Neural crest cell (in vitro differentiated cells): ENCODE results near the gene RAP1B. TPM values are rescaled to one million over a fixed set of nuclear protein-coding genes. Genes with fewer than 3 reads are reported as not detected.

Source experiments
- DNase-seq: peaks from one replicate; pipeline ENCODE4 v3.0.0; 2021; ENCODE audit warnings: low read depth, mixed read lengths, low spot score
- H3K27ac Mint-ChIP-seq: one replicate; pipeline ENCODE4 v1.8.0; 2021; ENCODE audit warnings: mild to moderate bottlenecking, mixed read lengths; ENCODE audit not compliant: unreplicated experiment
- H3K27me3 Mint-ChIP-seq: 2 replicates; pipeline ENCODE4 v1.8.0; 2021; ENCODE audit warnings: low read depth, mild to moderate bottlenecking, mixed read lengths
- H3K36me3 Mint-ChIP-seq: 2 replicates; pipeline ENCODE4 v1.8.0; 2021; ENCODE audit warnings: low read depth, mild to moderate bottlenecking, mixed read lengths
- H3K4me1 Mint-ChIP-seq: 2 replicates; pipeline ENCODE4 v1.8.0; 2021; ENCODE audit warnings: mixed read lengths
- H3K4me3 Mint-ChIP-seq: one replicate; pipeline ENCODE4 v1.8.0; 2021; ENCODE audit warnings: mild to moderate bottlenecking, mixed read lengths
- H3K9me3 Mint-ChIP-seq: 2 replicates; pipeline ENCODE4 v1.8.0; 2021; ENCODE audit warnings: mixed read lengths
- CTCF ChIP-seq: fragments of 200-600 bp; sonication (generic); conservative IDR thresholded peaks from 2 replicates; pipeline ENCODE4 v1.5.0; 2021; ENCODE audit warnings: antibody characterized with exemption, mild to moderate bottlenecking
- total RNA-seq: library from RNA; stranded (reverse); gene quantifications from 2 replicates; pipeline ENCODE4 v1.2.1, GENCODE V29; 2021

Gene RAP1B
- total RNA-seq, 1 donor from 2014 or later = 83.6 TPM

GRCh38 chr12:68614105-68614679 lies 3.5 kb downstream of the RAP1B start:
- no peaks in the 10 kb centered on the region for H3K27me3 Mint-ChIP-seq
- H3K36me3 Mint-ChIP-seq = peaks cover 8% of the 10 kb centered on the region
- peak overlapping the region; percentile 61 for H3K4me3 Mint-ChIP-seq
- peaks cover 49% of the 10 kb centered on the region for H3K4me1 Mint-ChIP-seq
- no peaks in the 10 kb centered on the region for H3K9me3 Mint-ChIP-seq
- no peak for DNase-seq
- no peak overlapping the region for H3K27ac Mint-ChIP-seq
- TF ChIP-seq CTCF = no peak

GRCh38 chr12:68614769-68615168 lies 4.1 kb downstream of the RAP1B start:
- Mint-ChIP-seq H3K4me3 (peak overlapping the region; percentile 61), H3K27me3 (no peaks in the 10 kb centered on the region), H3K4me1 (peaks cover 48% of the 10 kb centered on the region), H3K9me3 (no peaks in the 10 kb centered on the region), H3K36me3 (peaks cover 8% of the 10 kb centered on the region), H3K27ac (no peak overlapping the region)
- DNase-seq = no peak
- TF ChIP-seq CTCF = no peak

GRCh38 chr12:68617160-68617926 lies 6.6 kb downstream of the RAP1B start:
- no peak overlapping the region for H3K27ac Mint-ChIP-seq
- H3K36me3 Mint-ChIP-seq = peaks cover 8% of the 10 kb centered on the region
- peak overlapping the region; percentile 52 for H3K4me3 Mint-ChIP-seq
- H3K9me3 Mint-ChIP-seq = no peaks in the 10 kb centered on the region
- peaks cover 46% of the 10 kb centered on the region for H3K4me1 Mint-ChIP-seq
- TF ChIP-seq CTCF = no peak
- DNase-seq = no peak
- no peaks in the 10 kb centered on the region for H3K27me3 Mint-ChIP-seq

GRCh38 chr12:68619541-68619940 lies 8.8 kb downstream of the RAP1B start:
- no peaks in the 10 kb centered on the region for H3K27me3 Mint-ChIP-seq
- no peak for TF ChIP-seq CTCF
- peaks cover 3% of the 10 kb centered on the region for H3K36me3 Mint-ChIP-seq
- H3K27ac Mint-ChIP-seq = no peak overlapping the region
- DNase-seq = no peak
- no peak overlapping the region for H3K4me3 Mint-ChIP-seq
- H3K9me3 Mint-ChIP-seq = no peaks in the 10 kb centered on the region
- peaks cover 27% of the 10 kb centered on the region for H3K4me1 Mint-ChIP-seq

GRCh38 chr12:68620519-68621471 lies 10.1 kb downstream of the RAP1B start:
- no peak overlapping the region for H3K27ac Mint-ChIP-seq
- H3K4me1 Mint-ChIP-seq = peaks cover 15% of the 10 kb centered on the region
- no peaks in the 10 kb centered on the region for H3K9me3 Mint-ChIP-seq
- no peak overlapping the region for H3K4me3 Mint-ChIP-seq
- no peaks in the 10 kb centered on the region for H3K27me3 Mint-ChIP-seq
- TF ChIP-seq CTCF = no peak
- DNase-seq = no peak
- peaks cover 8% of the 10 kb centered on the region for H3K36me3 Mint-ChIP-seq
